ENCODE measurements around the gene CYSRT1. TPM values are rescaled to one million over a fixed set of nuclear protein-coding genes. Genes with fewer than 3 reads are reported as not detected.
"Not testable (repeated sequence)": the region's sequence is repeated elsewhere in the genome, so short reads cannot be mapped to it uniquely, and the experiment has no call there.

Gene CYSRT1
- total RNA-seq, 1 donor from 2014 or later, result 0.27 TPM

DNA sequence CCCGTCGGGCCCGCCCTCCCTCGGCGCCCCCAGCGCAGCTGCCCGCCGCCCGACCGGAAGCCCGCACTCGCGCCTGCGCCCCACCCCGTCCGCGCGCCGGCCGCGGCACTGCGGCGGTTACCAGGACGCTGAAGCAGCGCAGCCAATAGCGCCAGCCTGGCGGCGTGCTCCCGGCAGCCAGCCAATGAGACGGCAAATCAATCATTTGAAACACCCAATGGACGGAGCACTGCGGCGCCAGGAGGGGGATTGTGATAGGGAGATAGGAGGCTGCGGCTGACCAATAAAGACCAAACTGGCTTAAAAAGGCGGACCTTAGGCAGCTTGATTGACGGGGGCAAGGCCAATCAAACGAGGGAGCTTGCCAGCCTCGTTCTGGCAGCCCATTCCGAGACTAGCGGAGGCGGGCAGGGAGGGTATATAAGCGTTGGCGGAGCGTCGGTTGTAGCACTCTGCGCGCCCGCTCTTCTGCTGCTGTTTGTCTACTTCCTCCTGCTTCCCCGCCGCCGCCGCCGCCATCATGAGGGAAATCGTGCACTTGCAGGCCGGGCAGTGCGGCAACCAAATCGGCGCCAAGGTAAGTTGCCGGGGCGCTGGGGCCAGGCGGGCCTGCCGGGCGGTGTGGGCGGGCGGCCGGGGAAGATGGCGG, 16.0 kb downstream of the CYSRT1 start, which contains the start of gene TUBB4B:
TUBB4B (plus strand) TSS at position 447 of the 649 bp plus-strand sequence; CDS start at position 521, 74 bp downstream.
- Histone ChIP-seq H3K4me3 (peak within 1 kb of the TSS; percentile 96), H3K36me3 (peaks cover 22% of the 10 kb centered on the region), H3K9me3 (replicated peaks) (no peaks in the 10 kb centered on the region), H3K27me3 (ENCODE audit: low read depth) (no peaks in the 10 kb centered on the region), H3K4me1 (peaks cover 79% of the 10 kb centered on the region), H3K27ac (replicated peaks) (peak within 1 kb of the TSS; percentile 100)
- TF ChIP-seq, protein P1, sequence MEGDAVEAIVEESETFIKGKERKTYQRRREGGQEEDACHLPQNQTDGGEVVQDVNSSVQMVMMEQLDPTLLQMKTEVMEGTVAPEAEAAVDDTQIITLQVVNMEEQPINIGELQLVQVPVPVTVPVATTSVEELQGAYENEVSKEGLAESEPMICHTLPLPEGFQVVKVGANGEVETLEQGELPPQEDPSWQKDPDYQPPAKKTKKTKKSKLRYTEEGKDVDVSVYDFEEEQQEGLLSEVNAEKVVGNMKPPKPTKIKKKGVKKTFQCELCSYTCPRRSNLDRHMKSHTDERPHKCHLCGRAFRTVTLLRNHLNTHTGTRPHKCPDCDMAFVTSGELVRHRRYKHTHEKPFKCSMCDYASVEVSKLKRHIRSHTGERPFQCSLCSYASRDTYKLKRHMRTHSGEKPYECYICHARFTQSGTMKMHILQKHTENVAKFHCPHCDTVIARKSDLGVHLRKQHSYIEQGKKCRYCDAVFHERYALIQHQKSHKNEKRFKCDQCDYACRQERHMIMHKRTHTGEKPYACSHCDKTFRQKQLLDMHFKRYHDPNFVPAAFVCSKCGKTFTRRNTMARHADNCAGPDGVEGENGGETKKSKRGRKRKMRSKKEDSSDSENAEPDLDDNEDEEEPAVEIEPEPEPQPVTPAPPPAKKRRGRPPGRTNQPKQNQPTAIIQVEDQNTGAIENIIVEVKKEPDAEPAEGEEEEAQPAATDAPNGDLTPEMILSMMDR (IDR thresholded peaks at IDR 0.05; ENCODE audit: borderline replicate concordance), result no peak
- peak; percentile 99 for DNase-seq
- intact Hi-C loops (cut with micrococcal nuclease), result no loop called here

DNA sequence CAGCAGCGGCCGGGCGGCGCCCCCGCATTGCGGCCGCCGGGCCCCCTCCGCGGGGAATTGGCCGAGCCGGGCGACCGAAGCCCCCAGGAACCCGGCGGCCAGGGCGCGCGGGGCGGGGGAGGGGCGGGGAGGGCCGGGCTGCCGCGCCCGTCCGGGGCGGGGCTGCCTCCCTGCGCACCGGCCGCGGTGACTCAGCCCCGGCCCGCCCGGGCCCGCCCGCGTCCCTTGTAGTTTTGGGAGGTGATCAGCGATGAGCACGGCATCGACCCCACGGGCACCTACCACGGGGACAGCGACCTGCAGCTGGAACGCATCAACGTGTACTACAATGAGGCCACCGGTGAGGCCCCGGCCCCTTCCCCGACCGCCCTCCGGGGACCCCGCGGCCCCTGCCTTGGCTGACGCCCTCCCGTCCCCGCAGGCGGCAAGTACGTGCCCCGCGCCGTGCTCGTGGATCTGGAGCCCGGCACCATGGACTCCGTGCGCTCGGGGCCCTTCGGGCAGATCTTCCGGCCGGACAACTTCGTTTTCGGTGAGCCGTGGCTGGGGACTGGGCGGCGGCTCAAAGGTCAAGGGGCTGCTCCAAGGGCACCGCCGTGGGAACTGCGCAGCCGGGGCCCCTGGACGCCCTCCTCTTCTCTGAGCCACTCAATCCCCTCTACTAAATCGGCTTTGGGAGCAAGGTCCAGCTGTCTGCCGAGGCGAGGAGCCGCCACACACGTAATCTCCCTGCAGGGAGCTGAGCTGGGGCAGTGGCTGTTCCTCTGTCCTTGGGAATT, 16.7 kb downstream of the CYSRT1 start:
- intact Hi-C loops (cut with micrococcal nuclease), result no loop called here
- TF ChIP-seq, protein P1 (IDR thresholded peaks at IDR 0.05; ENCODE audit: borderline replicate concordance), result no peak
- DNase-seq, result peak; percentile 72

DNA sequence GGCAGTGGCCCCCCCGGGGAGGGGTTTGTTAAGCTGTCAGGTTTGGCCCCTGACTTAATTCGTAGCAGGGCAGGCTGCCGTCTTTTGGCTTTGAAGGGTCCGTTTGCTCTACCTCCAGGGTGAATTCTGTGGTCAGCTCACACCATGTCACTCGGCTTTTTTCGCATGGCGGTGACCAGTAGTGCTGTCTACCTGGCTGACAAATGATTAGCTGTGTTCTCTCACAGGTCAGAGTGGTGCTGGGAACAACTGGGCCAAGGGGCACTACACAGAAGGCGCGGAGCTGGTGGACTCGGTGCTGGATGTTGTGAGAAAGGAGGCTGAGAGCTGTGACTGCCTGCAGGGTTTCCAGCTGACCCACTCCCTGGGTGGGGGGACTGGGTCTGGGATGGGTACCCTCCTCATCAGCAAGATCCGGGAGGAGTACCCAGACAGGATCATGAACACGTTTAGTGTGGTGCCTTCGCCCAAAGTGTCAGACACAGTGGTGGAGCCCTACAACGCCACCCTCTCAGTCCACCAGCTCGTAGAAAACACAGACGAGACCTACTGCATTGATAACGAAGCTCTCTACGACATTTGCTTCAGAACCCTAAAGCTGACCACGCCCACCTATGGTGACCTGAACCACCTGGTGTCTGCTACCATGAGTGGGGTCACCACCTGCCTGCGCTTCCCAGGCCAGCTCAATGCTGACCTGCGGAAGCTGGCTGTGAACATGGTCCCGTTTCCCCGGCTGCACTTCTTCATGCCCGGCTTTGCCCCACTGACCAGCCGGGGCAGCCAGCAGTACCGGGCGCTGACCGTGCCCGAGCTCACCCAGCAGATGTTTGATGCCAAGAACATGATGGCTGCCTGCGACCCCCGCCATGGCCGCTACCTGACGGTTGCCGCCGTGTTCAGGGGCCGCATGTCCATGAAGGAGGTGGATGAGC, 17.6 kb downstream of the CYSRT1 start:
- Histone ChIP-seq H3K4me1 (peaks cover 70% of the 10 kb centered on the region), H3K9me3 (replicated peaks) (no peaks in the 10 kb centered on the region), H3K4me3 (peak overlapping the region; percentile 96), H3K27me3 (ENCODE audit: low read depth) (no peaks in the 10 kb centered on the region), H3K27ac (replicated peaks) (peak overlapping the region; percentile 98), H3K36me3 (peaks cover 22% of the 10 kb centered on the region)
- intact Hi-C loops (cut with micrococcal nuclease), result no loop called here
- TF ChIP-seq, protein P1 (IDR thresholded peaks at IDR 0.05; ENCODE audit: borderline replicate concordance), result no peak
- DNase-seq, result no peak

More for the DNA sequence above, 16.7 kb downstream of the CYSRT1 start:
- Histone ChIP-seq H3K9me3 (replicated peaks) (no peaks in the 10 kb centered on the region), H3K27me3 (ENCODE audit: low read depth) (no peaks in the 10 kb centered on the region), H3K36me3 (peaks cover 22% of the 10 kb centered on the region), H3K4me3 (peak overlapping the region; percentile 96), H3K4me1 (peaks cover 72% of the 10 kb centered on the region), H3K27ac (replicated peaks) (peak overlapping the region; percentile 98)

DNA sequence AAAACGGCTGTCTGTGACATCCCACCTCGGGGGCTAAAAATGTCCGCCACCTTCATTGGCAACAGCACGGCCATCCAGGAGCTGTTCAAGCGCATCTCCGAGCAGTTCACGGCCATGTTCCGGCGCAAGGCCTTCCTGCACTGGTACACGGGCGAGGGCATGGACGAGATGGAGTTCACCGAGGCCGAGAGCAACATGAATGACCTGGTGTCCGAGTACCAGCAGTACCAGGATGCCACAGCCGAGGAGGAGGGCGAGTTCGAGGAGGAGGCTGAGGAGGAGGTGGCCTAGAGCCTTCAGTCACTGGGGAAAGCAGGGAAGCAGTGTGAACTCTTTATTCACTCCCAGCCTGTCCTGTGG, 18.3 kb downstream of the CYSRT1 start:
- intact Hi-C loops (cut with micrococcal nuclease); DNase-seq; H3K9me3 ChIP-seq (replicated peaks); H3K27ac ChIP-seq (replicated peaks); H3K27me3 ChIP-seq (ENCODE audit: low read depth): not testable (repeated sequence)
- peak overlapping the region; percentile 96 for H3K4me3 ChIP-seq
- H3K36me3 ChIP-seq, result peaks cover 22% of the 10 kb centered on the region
- peaks cover 64% of the 10 kb centered on the region for H3K4me1 ChIP-seq

DNA sequence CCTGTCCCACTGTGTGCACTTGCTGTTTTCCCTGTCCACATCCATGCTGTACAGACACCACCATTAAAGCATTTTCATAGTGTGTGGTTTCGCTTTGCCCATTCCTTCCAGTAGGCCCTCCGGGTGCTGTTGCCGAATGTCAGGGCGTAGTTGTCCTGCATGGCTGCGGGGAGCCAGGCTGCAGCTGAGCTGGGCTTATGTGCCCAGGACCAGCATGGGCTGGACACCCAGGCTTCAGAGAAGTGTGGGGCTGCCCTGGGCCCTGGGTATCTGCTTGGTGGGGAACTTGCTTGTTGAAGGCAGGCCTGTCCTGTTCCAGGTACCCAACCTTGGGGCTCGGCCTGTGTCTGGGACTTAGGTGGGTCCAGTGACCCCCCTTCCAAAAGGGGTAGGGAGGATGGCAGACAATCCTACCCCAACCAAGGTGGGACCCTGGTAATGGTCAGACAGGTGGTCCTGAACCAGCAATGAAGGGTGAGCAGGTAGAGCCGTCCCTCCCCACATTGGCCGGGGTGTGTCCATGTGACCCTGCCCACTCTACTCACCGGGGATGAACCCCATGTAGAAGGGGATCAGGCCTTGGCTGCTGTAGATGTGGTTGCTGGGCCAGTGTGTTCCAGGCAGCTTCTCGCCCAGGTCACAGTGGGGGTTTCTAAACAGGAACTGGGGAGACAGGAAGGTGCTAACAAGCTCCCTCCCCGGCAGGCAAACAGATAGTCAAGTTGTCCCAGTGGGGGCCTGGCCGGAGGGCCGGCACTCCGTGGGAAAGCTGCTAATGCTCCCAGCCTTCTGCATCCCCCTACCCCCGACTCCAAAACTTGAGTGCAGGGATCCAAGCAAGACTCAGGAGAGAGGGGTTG, 18.9 kb downstream of the CYSRT1 start:
- peak overlapping the region; percentile 27 for H3K27ac ChIP-seq (replicated peaks)
- peaks cover 58% of the 10 kb centered on the region for H3K4me1 ChIP-seq
- no peaks in the 10 kb centered on the region for H3K27me3 ChIP-seq (ENCODE audit: low read depth)
- no peak for DNase-seq
- TF ChIP-seq, protein P1 (IDR thresholded peaks at IDR 0.05; ENCODE audit: borderline replicate concordance), result no peak
- H3K9me3 ChIP-seq (replicated peaks), result no peaks in the 10 kb centered on the region
- H3K4me3 ChIP-seq, result peak overlapping the region; percentile 96
- intact Hi-C loops (cut with micrococcal nuclease), result no loop called here
- H3K36me3 ChIP-seq, result peaks cover 22% of the 10 kb centered on the region
